IPS-NIHi11 (cell line): ENCODE measurements around the gene CDX1.
A peak's percentile ranks its signal among the peaks of the same experiment; 100 is the strongest.

Experiments
- DNase-seq: peaks from one replicate; pipeline ENCODE4 v3.0.0; 2012; ENCODE audit warnings: mixed read lengths, low spot score

CDX1 gene

DNA sequence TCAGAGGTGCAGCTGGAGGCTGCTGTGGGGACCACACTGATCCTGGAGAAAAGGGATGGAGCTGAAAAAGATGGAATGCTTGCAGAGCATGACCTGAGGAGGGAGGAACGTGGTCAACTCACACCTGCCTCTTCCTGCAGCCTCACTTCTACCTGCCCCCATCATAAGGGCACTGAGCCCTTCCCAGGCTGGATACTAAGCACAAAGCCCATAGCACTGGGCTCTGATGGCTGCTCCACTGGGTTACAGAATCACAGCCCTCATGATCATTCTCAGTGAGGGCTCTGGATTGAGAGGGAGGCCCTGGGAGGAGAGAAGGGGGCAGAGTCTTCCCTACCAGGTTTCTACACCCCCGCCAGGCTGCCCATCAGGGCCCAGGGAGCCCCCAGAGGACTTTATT, 17.4 kb downstream of the CDX1 start:
- no peak for DNase-seq

DNA sequence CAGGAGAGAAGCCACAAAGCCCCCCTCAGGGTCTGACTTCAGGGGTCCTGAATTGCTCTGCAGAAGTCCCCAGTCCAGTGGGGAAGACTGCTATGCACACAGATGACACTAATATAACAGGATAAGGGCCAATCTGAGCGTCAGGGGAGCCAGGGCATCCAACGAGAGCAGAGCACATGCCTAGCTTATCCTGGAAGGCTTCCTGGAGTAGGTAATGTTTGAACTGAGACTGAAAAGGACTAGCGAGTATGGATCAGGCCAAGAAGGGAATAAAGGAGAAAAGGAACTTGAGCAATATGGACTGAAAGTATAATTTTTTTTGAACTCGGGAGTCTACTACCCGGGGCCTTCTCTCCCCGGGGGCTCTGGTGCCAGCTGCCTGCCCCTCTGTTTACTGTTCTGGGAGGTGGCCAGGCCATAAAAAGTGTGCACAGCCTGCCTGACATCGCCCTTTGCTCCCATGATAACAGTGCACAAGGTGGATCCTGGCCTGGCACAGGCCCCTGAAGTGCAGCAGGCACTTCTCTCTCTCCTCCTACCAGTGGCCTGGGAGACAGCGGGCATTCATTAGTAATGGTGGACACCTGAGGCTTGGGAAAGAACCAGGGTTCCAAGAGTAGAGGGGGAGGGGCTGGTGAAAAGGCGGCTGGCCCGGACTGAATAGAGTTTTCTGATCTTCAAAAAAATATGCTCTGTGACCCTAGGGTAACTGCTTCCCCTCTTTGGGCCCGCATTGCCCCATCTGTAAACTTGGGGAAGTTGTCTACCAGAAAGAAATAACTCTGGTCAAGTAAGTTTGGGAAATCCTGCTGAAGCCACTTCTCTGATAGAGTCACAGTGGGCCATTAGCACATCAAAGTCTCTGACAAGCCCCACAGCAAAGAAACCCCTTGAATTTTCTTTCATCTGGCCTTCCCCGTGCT, 18.7 kb downstream of the CDX1 start:
- DNase-seq = no peak

DNA sequence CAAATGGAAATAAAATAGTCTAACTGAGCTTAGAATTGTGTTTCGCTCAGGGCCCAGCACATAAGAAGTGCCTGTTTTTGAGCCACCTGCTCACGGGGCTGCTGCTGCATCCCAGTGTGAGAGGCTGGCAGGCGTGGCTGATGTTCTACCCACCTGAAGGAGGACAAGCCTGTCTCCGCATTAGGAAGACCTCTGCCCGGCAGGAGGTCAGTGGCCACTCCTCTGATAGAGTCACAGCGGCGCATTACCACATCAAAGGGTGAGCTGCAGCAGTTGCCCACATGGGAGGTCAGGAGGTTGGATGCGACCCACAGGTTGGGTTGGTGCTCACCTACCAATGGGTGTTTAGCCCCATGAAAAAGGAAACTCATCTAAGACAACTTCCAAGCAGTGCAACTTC, 19.6 kb downstream of the CDX1 start:
- DNase-seq = peak; percentile 51

DNA sequence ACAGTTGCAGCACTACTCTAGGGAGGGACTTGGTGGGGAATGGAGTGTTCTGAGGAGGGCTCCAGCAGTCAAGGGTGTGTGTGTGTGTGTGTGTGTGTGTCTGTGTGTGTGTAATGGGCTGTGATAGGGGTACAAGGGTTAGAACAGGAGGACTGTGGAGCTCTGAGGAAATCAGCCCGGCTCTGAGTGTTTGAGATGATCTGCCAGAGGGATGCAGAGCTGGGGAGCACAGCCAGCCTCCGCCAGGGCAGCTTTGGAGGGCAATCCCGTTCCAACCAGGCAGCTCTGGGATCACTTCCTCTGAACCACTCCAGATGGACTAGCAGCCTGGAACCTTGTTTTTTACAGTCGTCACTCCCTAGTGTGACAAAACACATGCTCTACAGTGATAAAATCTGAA, 20.3 kb downstream of the CDX1 start:
- DNase-seq = no peak

DNA sequence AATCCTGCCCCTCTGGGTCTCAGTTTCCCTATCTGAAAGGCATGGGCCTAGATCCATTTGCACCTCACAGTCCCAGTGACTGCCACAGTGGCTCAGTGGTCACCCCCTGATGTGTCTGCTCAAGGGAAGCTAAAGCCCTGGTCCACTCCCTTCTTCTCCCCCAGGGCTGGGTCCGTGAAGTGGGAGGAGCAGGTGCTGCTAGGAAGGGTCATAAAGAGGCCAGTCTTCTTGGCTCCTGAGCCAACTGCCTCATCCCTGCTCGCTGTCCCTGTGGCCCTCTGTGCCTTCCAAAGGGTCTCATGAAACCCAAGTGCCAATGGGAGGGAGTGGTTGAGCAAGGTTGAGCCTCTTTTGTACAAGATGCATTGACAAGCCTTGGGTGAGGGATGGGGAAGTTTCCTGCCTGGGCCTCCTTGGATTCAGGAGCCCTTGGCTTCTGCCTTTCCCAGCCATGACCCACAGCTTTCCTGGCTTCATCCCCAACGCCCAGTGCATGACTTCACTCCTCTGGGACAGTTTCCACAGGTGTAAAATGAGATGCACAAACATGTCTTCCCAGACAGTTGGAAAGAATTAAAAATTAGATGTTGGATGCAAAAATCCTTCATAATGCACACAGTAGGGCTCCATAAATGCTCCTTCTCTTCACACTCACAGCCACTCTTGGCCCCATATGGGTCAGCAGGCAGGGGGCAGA, 21.7 kb downstream of the CDX1 start:
- no peak for DNase-seq

DNA sequence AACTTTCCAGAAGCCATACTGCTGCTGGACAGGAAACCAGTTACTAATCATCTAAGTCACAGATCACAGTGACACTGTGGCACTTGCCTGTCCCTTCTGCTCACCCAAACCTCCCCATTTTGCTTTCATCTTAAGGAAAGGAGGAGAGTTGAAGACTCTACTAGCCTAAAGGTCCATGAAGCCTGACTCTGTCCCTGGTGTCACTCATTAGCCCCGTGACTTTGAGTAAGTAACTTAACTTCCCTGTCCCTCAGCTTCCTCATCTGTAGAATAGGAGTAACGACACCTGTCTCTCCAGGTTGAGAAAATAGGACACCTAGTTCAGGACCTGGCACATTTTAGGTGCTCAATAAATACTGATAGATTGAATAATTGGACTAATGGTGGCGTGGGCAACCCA, 22.7 kb downstream of the CDX1 start:
- DNase-seq = no peak

DNA sequence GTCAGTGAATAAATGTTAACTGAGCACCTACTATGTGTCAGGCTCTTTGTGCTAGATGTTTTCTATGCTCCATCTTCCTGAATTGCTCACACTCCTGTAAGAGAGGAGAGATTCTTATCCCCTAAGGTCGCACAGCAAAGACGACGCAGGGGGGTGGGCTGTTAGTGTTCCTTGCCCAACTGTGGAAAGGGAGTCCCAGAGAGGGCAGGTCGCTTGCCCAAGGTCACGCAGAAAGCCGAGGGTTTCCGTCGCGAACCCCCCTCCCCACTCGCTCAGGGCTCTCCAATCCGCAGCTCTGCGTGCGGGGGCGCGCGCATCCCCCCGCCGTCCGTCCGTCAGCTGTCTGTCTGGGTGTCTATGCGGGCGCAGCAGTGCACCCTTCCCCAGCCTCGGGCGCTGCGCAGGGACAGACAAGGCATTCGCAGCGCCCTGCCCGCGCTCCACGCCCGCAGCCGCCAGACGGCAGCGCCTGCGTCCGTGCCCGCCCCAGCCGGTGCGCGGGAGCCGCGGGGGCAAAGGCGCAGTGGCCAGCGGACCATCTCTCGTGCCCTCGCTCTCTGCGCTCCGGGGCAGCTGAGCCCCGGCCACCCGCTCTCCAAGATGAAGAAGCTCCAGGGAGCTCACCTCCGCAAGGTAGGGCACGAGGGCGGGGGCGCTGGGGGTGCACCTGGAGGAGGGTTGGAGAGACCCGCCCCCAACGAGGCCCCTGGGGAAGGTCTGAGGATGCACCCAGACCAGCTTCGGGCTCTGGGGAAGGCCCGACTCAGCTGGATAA, 23.3 kb downstream of the CDX1 start, which contains the start of gene SLC6A7:
Gene SLC6A7 (plus strand): TSS at position 335 of the 775 bp plus-strand sequence. CDS start 266 bp downstream, at position 601.
- peak; percentile 65 for DNase-seq

DNA sequence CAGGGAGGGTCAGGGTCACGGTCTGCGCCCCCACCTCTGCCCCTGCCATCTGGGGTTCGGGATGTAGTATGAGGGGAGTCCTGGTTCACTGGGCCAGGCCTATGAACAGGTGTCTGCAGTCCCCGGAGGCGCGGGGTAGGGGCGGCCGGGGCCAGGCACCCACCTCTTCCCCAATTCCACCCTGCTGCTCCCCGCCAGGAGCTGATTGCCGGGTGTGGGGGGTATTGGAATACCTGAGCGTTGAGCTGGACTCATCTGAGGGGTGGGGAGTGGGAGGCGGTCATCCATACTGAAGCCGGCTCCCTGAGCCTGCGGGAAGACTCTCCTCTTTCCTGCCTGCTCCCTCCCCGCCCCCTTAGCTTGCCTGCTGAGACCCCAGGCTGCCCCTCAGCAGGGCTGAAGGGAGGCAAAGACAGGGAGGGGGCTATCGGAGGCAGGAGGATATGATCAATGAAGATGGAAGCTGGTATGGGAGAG, 24.0 kb downstream of the CDX1 start:
- peak; percentile 55 for DNase-seq

DNA sequence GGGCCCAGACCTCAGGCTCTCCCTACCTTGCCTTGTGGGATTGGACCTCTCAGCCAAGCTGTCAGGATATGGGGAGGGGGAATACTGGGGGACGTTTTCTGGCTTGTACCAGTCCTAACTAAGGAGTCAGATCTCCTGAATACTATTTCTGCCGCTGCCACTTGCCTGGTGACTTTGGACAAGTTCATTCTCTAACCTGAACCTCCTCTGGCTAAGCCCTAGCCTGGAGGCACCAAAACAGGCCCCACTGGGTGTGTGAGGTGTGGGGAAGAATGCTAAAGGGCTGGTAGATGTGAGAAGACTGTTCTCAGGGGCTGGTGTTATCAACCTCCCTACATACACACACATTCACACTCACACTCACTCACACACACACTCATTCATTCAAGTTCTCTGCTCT, 24.4 kb downstream of the CDX1 start:
- no peak for DNase-seq

DNA sequence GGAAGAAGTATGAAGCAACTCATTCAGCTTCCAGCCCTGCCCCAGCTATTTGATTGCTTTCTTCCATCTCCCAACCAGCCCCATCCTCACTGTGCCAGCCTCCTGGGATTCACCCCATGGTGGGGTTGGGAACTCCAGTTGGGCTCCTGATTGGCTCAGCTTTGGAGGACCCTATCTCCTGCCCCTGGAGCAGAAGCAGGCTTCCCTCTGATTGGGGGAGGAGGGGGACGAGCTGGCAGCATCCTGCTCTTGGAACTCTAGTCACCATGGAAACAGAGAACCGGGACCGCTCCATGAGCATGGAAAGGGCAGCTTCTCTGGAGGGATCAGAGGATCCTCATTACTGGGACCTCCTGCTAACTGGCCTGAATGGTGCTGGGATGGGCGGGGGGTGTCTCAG, 25.9 kb downstream of the CDX1 start:
- no peak for DNase-seq

DNA sequence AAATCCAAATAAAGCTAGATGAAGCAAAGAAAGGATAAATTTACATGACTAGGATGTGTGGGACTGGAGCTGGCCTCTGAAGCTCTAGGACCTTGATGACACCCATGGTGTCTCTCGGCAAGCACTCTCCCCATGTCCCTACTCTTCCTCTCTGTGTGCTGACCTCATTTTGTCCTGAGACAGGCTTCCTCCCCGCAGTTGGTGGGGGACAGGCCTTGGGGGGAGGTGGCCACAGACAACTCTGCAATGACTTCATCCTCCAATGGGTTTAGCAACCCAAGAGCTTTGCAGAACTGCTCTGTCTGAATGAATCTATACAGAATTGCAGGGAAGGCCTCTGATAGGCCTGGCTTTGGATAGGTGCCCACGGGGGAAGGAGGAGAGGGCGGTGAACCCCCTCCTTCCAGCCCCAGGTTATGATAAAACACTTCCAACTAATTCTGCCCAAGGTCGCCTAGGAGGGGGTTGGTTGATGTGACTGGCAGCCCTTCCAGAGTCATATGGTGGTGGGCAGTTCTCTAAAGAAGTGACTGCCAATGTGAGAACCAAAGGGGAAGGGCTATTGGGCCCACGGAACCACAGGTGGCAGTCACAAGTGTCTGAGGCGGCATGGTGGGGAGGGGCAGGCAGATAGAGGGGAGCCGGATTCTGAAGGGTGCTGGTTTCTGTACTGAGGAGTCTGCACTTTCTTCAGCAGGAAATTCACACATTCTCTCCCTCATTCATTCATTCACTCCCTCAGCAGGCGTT, 29.3 kb downstream of the CDX1 start:
- no peak for DNase-seq

DNA sequence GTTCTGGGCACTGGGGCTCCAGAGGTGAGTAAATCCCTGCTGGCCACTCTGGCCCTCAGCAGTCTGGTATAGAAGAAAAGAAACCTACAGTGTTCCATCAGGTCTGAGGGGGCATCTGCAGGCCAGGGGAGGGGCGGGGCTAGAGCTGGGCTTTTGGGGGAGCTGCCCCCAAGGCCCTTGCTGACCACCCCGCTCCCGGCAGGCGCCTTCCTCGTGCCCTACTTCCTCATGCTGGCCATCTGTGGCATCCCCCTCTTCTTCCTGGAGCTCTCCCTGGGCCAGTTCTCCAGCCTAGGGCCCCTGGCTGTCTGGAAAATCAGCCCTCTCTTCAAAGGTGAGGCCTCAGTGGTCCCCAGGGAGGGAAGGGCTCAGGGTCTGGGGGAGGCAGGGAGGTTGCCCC, 29.9 kb downstream of the CDX1 start:
- no peak for DNase-seq

DNA sequence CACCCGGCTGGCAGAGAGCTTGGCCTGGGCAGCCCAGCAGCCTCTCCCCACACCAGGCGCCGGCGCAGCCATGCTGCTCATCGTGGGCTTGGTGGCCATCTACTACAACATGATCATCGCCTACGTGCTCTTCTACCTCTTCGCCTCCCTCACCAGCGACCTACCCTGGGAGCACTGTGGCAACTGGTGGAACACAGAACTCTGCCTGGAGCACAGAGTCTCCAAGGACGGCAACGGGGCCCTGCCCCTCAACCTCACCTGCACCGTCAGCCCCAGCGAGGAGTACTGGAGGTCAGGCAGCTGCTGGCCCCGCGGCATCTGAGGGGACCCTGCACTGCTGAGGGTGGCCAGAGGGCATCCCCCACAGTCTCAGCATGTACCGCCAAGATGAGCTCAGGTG, 30.4 kb downstream of the CDX1 start:
- DNase-seq = no peak

DNA sequence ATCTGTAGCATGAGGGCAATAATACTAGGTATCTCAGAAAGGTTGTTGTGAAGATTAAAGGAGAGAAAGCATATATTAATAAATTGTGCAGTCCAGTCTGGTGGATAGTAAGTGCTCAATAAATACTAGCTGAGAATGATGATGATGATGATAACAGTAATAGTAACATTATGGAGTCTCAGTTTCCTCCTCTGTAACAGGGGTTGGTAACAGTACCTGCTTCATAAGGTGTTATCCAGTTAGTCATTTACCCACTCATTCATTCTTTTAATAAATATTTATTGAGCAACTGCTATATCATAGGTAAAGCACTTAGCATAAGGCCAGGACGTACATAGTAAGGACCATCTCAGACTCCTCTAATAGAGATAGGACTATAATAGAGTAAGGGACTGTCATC, 30.9 kb downstream of the CDX1 start:
- no peak for DNase-seq

DNA sequence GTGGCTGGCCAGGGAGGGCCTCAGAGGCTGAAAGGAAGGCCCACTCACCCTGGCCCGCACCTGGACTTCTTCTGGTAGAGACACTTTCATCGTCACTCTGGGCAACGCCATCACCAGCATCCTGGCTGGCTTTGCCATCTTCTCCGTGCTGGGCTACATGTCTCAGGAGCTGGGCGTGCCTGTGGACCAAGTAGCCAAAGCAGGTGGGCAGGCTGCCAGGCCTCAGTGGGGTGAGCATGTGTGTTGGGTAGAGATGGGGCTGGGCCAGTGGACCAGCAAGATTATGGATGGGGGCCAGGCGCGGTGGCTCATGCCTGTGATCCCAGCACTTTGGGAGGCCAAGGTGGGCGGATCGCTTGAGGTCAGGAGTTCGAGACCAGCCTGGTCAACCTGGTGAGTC, 35.9 kb downstream of the CDX1 start:
- DNase-seq = no peak

DNA sequence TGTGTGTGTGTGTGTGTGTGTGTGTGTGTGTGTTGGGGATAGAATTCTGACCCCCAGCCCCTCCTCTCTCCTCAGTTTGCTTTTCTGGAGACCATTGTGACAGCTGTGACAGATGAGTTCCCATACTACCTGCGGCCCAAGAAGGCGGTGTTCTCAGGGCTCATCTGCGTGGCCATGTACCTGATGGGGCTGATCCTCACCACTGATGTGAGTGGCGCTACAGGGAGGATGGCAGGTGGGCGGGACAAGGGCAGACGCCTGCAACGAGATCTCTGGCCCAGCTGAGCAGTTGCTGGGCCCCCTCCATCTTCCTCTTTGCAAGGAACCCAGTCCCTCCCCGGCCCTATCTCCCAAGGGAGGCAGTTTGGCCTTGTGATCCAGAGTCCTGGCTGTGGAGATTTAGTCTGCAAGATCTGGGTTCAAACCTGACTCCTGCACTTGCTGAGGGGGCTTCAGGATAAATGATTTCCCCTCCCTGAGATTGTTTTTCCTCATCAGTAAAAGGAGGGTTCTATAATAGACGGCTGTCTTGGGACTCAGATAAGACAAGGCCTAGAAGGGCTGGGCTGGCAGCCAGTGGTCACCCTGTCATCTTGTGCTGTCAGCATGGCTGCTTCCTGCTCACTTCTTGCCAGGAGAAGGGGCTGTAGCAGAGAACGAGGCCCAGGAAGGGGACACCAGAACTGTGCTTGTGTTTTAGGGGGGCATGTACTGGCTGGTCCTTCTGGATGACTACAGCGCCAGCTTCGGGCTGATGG, 37.4 kb downstream of the CDX1 start:
- no peak for DNase-seq

DNA sequence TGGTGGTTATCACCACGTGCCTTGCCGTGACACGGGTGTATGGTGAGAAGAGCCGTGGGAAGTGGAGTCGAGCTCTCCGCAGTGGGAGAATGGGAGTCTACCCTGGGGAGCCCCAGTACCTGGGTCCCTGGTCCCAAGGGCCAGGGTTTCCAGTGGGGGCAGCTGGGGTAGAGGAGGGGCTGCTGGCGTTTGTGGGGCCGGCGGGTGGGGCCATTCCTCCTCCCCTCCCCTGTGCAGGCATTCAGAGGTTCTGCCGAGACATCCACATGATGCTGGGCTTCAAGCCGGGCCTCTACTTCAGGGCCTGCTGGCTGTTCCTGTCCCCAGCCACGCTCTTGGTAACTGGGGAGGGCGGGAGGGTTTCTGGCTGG, 38.0 kb downstream of the CDX1 start:
- no peak for DNase-seq

DNA sequence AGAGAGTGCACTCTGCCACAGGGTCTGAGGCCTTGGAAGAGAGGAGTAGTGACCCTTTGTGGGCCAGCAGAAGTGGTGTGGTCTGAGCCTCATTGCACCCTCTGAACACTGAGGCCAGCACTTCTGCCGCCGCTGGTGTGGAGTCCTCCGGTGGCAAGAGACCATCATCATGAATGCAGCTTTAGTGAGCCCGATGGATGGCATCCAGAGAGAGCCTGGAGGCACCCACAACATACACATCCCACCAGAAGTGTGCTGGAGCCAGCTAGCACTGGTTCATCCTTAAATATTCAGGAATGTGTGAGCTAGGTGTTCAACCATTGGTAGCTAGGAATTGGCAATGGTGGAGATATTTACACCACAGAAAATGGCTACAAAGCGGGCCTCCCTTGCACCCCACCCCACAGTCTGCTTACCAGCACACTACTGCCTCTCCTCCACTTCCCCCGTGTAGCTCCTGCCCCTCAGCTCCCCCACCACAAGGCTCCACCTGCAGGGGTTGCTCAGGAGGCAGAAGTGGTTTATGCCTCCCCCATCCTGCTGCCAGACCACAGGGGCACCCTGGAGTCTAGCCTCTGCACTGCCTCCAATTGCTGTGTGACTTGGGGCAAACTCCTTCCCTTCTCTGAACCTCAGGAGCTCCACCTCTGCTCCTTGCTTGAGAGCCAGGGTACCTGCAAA, 39.7 kb downstream of the CDX1 start:
- DNase-seq = no peak

DNA sequence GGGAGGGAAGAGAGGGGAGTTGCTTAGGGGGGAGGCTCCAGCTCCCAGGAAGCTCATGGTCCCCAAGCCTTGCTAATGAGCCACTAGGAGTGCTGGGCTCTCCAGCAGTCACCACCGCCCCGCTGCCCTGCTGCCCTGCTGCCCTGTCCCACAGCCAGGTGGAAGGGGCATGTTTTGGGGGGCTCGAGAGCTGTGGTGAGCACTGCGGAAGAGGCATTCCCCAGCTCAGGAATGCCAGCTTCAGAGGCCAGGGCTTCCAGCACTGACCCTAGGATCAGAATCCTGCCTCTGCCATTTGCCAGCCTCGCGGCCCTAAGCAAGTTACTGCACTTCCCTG, 40.2 kb downstream of the CDX1 start:
- no peak for DNase-seq
